GM18502 (cell line): Measurements from ENCODE around the gene PPM1F.

Source experiments
- ATAC-seq: cut with Tn5 transposase; IDR thresholded peaks from one replicate; pipeline ENCODE4 v1.9.1; 2021; ENCODE audit warnings: mild to moderate bottlenecking; ENCODE audit not compliant: unreplicated experiment, poor library complexity

PPM1F gene

DNA sequence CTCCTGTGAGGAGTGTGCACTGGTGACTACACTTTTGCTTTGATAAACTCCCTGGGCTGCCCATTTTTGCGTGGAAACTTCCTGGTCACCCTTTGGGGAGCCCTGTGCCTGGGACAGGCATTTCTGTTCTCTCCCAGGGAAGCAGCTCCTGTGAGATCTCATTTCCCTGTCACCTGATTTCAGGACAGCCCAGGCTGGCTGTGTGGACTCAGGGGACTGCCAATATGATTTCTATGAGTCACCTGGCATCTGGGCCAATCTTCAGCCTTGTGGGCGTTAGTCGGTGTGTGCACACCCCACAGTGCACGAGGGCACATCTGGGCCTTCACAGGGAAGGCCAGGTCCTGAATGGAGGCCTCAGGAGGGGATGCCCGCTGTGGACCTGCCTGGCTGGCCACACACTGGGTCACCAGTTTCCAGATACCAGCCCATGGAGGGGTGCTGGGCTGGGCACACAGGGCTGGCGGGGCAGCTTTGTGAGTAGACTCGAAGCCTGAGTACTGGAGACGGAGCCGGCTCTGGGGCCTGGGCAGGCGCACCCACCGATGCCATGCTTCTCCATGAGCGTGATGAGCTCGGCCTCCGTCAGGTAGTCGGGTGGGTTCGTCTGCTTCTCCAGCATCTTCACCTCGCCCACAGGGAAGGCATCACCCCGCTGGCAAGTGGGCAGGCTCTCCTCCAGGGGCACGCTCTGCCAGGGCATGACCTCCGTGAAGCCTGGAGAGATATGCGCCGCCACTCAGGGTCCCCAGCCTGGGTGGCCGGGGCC, 9.4 kb upstream of the PPM1F start:
- ATAC-seq = no peak

DNA sequence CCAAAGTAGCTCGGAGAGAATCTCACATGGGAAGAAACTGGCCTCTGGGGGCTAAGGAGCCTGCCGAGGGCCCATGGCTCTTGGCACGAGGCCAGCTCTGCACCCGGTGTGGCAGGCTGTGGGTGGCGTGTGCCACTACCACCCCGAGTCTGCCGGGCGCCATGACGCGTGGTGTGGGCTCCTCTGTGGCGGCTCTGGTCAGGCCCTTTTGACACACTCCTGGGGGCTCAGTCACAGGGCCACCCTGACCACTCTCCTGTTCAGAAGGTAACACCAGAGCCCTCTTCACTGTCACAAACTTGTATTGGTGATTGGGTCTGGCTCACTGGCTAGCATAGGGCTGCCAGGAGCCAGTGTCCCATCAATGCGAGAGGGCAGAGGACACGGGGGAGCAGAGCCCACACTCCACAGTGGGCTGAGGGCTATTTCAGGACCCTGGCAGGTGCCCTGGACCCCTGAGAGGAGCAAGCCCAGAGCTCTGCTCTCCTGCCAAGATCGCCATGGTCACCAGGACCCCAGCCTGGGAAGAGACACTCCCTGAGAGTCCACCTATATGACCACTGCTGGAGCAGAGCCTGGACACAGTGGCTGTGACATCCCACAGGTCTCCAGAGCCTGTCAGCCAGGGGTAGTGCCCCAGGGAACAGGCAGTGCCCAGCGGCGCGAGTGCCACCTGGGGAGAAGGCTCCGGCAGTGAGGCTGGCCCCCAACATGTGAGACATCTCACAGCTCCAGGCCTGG, 8.6 kb upstream of the PPM1F start:
- no peak for ATAC-seq

DNA sequence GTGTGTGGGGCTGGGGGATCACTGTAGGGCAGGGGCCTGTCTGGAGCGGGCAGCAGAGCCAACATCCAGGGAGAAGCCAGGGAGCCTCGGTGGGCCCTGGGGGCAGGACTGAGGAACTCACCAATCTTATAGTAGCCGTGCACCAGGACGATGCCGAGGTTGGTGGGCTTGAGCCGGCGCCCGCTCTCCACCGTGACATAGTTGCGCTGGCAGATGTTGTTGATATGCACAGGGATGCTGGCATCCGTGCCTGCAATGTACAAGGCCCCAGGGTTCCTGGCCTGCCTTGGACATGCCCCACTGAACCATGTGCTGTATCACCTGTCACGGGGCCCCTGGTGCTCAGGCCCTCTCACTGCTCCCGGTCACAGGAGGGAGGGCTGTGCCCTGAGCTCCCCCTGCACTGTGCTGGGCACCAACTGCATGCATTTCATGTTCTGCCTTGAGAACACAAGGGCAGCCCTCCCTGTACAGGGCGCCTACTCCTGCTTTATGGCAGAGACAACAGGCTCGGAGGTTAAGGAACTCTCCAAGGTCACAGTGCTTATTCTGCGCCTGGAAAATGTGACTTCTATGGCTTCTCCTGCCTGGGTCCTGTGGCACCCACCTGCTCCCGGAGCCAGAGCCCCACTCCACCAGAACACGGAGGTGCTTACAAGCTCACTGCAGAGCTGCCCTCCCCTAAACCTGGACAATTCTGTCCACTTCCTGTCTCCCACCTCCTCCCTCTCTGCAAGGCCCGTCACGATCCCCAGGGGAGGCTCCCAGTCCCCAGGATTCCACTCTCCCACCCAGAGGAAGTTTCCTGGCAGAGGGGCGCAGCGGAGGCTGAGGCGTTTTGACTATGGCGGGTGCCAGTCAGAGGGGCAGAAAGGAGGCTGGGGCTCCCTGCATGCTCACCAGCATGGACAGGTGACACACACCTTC, 7.8 kb upstream of the PPM1F start:
- no peak for ATAC-seq

DNA sequence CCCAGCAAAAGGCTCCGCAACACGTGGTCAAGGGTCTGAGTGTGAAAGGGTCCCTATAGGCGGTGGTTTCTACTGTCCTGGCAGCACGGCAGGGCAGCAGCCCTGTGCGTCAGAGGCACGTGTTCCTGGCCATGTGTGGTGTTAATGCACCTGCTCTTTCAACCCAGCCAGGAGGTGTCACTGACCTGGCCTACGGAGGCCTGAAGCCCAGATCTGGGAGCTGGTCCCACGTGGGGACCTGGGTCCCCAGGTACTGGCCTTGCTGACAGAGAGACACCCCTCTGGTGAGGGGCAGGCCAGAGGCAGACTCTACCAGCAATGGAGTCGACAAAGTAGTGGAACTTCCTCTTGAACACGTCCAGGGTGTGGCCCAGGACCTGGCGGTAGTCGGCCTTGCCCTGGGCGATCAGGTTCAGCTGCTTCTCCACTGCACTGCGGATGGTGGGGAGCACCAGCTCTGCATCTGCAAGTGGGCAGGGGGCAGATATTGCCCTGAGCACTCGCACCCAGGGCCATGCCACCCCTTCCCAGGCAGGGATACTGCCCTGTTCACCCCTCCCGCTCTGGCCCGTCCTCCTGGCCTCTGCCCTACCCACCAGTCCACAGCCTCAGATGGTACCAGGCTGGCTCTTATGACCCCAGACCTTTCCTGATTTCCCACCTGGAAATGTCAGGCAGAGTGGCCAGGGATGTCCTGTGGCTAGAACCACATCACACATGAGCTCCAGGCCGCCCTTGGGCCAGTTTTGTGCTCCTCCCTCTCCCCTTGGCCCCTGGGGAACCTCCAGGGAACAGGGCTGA, 6.8 kb upstream of the PPM1F start:
- ATAC-seq = no peak

DNA sequence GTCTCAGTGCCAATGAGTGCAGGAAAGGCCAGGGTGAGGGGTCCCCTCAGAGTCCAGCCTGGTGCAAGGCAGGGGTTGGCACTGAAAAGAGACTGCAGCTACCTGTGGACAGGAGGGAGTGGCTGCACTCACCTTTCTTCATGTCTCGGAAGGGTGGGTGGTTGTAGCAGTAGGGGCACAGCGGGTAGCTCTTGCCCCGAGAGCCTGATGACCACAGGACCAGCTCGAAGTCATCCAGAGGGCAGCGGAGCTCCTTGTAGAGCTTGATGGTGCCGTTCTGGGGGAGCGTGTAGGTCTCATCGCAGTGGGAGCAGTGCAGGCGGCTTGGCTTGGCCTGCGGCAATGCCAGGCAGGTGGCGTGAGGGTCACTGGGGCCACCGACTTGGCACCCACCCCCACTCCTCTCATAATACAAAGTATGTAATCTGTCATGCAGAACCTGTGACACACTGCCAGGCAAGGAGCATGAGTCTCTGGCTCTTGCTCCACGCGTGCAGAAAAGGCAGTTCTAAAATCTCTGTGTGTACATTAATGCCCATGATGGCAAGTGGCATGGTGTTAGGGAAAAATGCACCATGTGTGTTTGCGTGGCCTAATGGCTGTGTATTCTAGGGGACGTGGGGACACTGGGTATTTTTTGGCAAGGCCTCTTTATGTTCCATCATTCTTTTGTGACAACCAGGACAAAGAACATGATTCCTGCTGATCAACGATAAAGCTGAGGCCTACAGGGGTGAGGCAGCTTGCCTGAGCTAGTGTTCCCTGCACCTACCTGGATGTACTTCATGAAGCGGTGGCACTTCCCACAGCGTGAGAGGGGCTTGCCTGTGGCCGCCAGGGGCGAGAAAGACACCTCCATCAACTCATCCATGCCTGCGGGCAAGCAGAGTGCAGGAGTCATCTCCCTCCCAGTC, 6.0 kb upstream of the PPM1F start:
- no peak for ATAC-seq

DNA sequence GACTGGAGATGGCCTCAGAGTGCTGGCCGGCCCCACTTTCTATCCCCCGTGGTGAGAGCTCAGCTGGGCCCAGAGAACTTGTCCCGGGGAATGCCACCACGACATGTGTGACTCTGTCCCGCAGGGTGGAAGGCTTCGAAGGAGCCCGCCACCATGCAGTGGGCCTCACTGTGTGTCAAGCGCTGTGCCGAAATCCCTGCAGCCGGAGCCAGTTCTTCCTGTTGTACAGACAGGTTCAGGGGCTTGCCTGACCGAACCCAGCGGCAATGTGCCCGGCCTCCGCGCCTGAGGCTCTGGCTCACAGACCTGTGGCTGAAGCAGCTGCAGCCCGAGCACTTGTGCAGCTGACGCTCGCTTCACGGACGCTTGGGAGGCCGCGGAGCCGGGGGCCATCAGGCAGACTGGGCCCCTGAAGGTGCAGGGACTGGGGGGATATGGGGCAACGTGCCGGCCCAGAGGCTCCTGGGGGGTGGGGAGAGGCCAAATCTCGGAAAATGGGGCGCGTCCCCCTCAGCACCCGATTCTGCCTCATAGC, 650 bp downstream of the PPM1F start:
- no peak for ATAC-seq

DNA sequence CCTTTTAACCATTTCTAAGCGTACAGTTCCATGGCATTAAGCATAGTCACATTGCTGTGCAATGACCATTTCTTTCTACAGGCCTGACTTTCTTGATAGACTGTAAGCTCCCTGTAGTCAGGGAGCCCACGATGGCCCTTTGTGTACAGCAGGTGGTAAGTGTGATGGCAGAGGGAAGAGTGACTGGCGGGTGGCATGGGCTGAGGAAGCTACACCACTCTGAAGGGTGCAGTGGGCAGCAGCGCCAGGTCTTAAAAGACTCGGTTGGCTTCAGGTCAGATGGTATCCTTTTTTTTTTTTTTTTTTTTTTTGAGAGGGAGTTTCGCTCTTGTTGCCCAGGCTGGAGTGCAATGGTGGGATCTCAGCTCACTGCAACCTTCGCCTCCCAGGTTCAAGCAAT, 1.6 kb downstream of the PPM1F start:
- no peak for ATAC-seq

DNA sequence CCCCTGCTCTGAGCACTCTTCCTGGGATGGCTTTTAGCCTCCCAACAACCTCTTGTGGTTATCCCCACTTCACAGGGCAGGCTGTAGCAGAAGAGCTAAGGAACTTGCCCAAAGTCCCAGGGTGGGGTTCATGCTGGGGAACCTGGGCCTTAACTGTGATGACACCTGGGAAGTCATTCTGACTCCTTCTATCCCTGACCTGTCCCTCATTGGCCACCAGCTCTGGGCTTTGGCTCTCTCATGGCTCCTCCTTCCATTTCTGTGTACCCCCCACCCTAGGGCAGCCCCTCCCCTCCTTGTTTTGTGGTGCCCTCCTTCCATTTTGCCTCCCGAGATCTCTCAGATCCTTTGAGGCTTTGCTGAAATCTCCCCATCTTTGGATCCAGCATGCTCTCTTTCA, 2.7 kb downstream of the PPM1F start:
- ATAC-seq = no peak

DNA sequence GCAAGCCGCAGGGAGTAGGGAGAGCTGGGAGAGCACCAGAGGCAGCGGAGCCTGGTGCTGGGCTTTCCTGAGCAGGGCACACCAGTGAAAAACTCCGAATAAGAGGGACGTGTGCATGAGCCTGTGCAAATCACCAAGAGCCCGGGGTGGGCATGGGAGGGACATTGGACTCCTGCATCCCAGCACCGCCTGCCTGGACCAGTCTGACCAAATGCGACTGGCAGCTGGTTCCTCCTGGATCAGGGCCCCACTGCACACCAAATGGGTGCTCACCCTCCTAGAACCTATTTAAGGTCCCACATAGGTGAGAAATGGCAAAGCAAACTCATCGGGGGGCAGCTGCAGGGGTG, 3.1 kb downstream of the PPM1F start:
- no peak for ATAC-seq

DNA sequence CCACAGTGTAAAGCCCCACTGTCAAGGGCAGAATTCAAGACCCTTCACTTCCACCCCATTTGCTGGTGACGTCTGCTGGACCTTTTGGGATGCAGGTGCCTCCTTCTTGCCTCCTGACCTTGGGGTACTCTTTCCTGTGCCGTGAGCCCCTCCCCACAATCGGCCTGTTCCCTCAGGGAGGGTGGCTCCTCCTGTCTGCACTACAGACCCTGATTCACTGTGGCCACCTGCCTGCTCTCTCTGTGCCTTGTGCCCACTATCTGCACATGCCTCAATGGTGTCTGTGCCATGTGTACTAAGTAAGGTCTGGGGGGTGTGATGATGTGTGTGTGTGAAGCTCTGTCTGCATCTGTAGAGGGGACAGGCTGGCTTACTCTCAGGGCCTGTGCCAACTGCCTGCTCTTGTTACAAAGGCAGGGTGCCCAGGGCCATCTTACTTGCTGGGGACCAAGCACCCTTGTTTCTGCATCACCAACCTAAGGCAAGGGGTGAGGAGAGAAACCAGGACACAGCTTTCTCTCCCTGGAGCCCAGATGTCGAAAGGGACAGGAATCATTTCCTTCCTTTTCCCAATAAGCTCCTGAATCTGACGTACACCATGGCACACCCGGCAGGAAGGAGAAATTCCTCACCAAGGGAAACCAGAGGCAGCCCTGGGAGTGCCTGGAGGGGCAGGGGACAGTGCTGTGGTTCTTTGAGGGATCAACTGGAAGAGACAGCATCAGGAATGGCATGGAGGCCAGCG, 3.7 kb downstream of the PPM1F start:
- ATAC-seq = no peak

DNA sequence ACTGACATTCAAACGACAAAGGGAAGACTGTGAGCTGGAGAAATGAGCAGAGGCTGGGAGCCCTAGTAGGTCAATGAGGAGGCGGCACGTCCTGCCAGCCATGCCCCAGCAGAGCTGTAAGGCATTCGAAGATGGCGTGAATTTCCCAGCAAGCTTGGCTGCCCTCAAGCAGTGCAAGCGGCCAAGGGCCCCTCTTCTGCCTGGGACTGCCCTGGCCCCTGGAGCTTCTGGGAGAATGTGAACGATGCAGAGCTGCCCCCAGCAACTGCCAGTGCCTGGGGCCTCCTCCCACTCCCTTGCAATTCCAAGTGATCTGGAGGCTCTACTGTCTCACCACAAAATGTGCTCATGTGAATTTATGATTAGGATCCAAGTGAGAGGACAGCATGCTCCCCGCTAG, 4.3 kb downstream of the PPM1F start:
- ATAC-seq = no peak

DNA sequence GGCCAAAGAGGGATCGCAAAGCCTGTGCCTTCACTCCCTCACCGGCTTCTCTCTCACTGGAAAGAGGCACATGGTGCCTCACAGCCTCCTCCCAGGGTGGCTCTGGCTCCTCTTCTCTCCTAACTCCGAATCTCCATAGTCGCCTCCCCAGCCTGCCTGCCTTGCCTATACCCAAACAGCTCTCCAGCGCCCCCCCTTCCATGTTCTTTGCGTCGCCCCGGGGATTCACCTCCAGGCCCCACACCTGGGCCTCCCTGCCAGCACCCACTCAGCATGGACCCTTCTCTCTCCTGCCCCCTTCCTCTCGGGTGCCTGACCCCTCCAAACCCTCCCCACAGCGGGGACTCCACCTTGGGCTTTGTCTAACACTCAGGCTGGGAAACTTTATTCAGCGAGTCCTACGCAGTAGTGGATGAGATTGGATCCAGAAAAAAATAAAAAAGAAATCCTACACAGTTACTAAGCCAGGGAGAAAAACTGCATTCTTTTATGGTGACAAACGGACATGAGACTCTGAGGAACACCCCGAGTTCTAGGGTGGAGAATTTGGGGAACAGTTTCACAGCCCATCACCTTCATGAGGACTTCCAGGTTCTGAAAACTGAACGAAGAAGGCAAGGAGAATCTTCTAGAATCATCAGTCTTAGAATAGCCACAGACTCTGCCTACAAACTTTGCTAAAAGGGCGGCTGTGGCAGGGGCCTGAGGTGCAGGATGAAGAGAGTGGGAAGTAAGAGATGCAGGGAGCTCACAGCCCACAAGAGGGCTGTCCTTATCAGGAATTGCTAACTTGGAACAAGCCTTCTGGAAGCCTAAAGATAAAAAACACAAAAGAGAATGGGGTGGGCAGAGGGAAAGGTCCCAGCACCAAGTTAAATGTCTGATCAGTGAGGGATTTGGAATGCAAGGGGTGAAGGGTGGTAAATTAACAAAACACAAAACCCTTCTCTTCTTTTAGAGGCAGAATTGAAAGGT, 5.3 kb downstream of the PPM1F start:
- ATAC-seq = no peak

DNA sequence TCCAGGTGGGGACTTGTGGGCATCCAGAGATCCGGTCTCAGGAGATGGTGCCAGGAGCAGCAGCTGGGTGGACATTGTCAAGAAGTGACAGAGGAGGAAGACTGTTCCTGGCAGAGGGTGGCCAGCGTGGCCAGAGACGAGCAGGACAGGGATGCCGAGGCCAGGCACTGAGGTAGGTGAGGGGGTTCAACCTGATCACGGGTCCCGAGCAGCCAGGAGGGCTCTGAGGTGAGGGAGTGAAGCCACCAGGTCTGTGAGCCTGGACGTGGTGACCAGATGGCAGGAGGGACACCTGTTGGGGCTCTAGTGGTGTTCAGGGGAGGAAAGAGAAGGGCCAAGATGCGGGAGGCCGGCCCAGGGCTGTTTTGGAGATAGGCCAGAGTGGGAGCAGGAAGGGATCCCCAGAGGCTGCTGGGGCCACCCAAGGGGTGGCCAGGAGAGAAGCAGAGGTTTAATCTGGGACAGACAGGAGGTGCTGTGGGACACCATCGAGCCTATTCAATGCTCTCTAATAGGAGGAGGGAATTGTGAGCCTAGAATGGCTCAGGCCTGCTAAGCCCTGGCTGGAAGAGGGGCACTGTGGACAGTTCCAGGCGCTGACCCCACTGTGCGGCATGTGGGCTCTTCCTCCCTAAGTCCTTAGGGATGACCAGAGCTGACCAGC, 6.3 kb downstream of the PPM1F start:
- no peak for ATAC-seq

DNA sequence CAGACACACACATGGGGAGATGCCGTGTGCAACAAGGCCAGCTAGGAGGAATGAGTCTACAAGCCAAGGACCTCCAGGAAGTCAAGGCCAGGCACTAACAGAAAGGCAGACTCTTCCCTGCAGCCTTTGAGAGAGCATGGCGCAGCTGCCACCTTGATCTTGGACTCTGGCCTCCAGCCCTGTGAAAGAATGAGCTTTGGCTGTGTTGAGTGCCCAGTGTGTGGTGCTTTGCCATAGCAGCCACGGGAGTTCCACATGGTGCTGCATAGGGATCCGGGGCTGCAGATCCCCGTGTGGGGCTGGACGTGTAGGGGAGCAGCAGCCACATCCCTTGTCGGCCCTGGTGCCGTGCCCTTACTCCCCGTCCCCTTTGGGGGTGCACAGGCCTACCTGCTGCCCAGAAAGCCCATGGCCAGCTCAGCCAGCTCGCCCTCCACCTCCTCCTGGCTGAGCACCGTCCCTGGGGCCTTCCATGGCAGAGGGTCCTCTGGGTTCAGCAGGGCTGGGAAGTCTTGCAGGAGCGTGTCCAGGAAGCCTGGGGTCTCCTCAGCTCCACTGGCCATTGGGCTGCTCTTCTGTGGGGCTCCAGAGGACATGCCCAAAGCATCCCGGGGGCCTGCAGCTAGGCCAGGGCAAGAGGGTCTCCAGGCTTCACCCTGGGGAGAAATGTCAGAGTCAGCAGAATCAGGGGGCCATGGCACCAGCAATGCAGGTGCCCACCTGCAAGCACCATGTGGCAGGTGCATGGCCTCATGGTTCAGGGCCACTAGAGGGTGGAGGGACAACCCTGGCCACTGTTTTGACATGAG, 7.0 kb downstream of the PPM1F start:
- ATAC-seq = no peak

DNA sequence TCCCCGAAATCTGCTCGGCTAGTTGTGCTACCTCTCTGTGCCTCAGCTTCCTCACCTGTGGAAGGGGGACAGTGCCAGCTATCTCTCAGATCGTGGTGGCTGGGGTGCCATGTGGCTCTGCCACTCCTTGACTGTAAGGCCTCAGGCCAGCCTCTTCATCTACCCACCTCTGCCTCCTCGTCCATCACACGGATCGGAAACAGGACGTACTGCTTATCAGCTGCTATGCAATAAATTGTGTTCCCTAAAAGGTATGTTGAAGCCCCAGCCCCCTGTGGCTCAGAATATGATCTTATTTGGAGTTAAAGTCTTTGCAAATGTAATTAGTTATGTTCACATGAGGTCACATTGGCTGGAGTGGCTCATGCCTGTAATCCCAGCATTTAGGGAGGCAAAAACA, 7.8 kb downstream of the PPM1F start:
- ATAC-seq = no peak
